ENCODE measurements around the gene AHNAK. TPM values are rescaled to one million over a fixed set of nuclear protein-coding genes. Genes with fewer than 3 reads are reported as not detected.
"Not testable (repeated sequence)": the region's sequence is repeated elsewhere in the genome, so short reads cannot be mapped to it uniquely, and the experiment has no call there.

The AHNAK gene
- total RNA-seq, 2 donors from 2014 or later = 168 to 241 TPM

GRCh38 chr11:62573006-62573591 is 26.5 kb upstream of the AHNAK start:
- no peaks in the 10 kb centered on the region for H3K9me3 ChIP-seq
- H3K4me1 ChIP-seq = peaks cover 44% of the 10 kb centered on the region
- no peaks in the 10 kb centered on the region for H3K27me3 ChIP-seq
- TF ChIP-seq CTCF (IDR thresholded peaks at IDR 0.05) (no peak), POLR2A (IDR thresholded peaks at IDR 0.05) (no peak)
- peak overlapping the region; percentile 55 to 73 for H3K4me3 ChIP-seq
- H3K36me3 ChIP-seq (replicated peaks in 1 of 2; ENCODE audit: insufficient read depth in 1 of 2, low read depth in 2 of 2) = peaks cover 3 to 16% of the 10 kb centered on the region in 2 donors
- peak in 1 of 4 donors; percentile 9 for DNase-seq
- intact Hi-C loops (cut with DNase I) = no loop called here
- ATAC-seq = no peak
- peak overlapping the region; percentile 15 to 91 (median 62) for H3K27ac ChIP-seq
- 0 to 1% methylated on average over 33 of the region's 33 CpGs for WGBS, 2 donors

GRCh38 chr11:62572431-62572830 is 25.8 kb upstream of the AHNAK start:
- H3K27me3 ChIP-seq = no peaks in the 10 kb centered on the region
- no peaks in the 10 kb centered on the region for H3K9me3 ChIP-seq
- intact Hi-C loops (cut with DNase I) = no loop called here
- H3K4me3 ChIP-seq = peak overlapping the region in 1 of 2 donors; percentile 73
- WGBS, 2 donors = 72 to 79% methylated on average over 12 of the region's 12 CpGs
- H3K4me1 ChIP-seq = peaks cover 44% of the 10 kb centered on the region
- DNase-seq (no peak), ATAC-seq (no peak)
- H3K27ac ChIP-seq = peak overlapping the region in 1 of 4 donors; percentile 58
- peaks cover 3 to 18% of the 10 kb centered on the region in 2 donors for H3K36me3 ChIP-seq (replicated peaks in 1 of 2; ENCODE audit: insufficient read depth in 1 of 2, low read depth in 2 of 2)
- no peak for TF ChIP-seq CTCF (IDR thresholded peaks at IDR 0.05)
- TF ChIP-seq POLR2A (IDR thresholded peaks at IDR 0.05) = no peak

GRCh38 chr11:62571493-62571892 is 24.9 kb upstream of the AHNAK start:
- H3K4me3 ChIP-seq; DNase-seq; H3K9me3 ChIP-seq; H3K27ac ChIP-seq; intact Hi-C loops (cut with DNase I); H3K27me3 ChIP-seq; ATAC-seq: not testable (repeated sequence)
- WGBS, 2 donors = 74 to 83% methylated on average over 5 of the region's 5 CpGs
- Histone ChIP-seq H3K36me3 (replicated peaks in 1 of 2; ENCODE audit: insufficient read depth in 1 of 2, low read depth in 2 of 2) (peaks cover 7 to 25% of the 10 kb centered on the region in 2 donors), H3K4me1 (peaks cover 42% of the 10 kb centered on the region)

- 88 to 95% methylated on average over 5 of the region's 5 CpGs for WGBS, 2 donors
- H3K4me3 ChIP-seq; H3K9me3 ChIP-seq; ATAC-seq; DNase-seq; H3K27ac ChIP-seq; H3K27me3 ChIP-seq; intact Hi-C loops (cut with DNase I): not testable (repeated sequence)
- peaks cover 7 to 29% of the 10 kb centered on the region in 2 donors for H3K36me3 ChIP-seq (replicated peaks in 1 of 2; ENCODE audit: insufficient read depth in 1 of 2, low read depth in 2 of 2)
- H3K4me1 ChIP-seq = peaks cover 36% of the 10 kb centered on the region
Measured at GRCh38 chr11:62570903-62571302, 24.3 kb upstream of the AHNAK start.

GRCh38 chr11:62569611-62570010 is 23.0 kb upstream of the AHNAK start:
- TF ChIP-seq POLR2A (IDR thresholded peaks at IDR 0.05) (no peak), CTCF (IDR thresholded peaks at IDR 0.05) (no peak)

More at GRCh38 chr11:62569611-62570010, 23.0 kb upstream of the AHNAK start:
- WGBS, 2 donors = 76 to 77% methylated on average over 1 of the region's 1 CpG
- Histone ChIP-seq H3K27ac (no peak overlapping the region), H3K36me3 (replicated peaks in 1 of 2; ENCODE audit: insufficient read depth in 1 of 2, low read depth in 2 of 2) (peaks cover 7 to 29% of the 10 kb centered on the region in 2 donors), H3K27me3 (no peaks in the 10 kb centered on the region), H3K4me3 (no peak overlapping the region), H3K9me3 (no peaks in the 10 kb centered on the region), H3K4me1 (peaks cover 27% of the 10 kb centered on the region)
- no peak for ATAC-seq
- intact Hi-C loops (cut with DNase I) = no loop called here
- DNase-seq = no peak
